Ramos (cell line): ENCODE measurements around the gene ZNF654.
"Not testable (repeated sequence)": the region's sequence is repeated elsewhere in the genome, so short reads cannot be mapped to it uniquely, and the experiment has no call there.

Experiments
- in situ Hi-C: fragments of 300-500 bp; cut with MboI; formaldehyde crosslinking; loops from one replicate; pipeline ENCODE4 v1.14.3; 2022; ENCODE audit warnings: low sequenced_read_pairs; ENCODE audit not compliant: unreplicated experiment

ZNF654 gene

DNA sequence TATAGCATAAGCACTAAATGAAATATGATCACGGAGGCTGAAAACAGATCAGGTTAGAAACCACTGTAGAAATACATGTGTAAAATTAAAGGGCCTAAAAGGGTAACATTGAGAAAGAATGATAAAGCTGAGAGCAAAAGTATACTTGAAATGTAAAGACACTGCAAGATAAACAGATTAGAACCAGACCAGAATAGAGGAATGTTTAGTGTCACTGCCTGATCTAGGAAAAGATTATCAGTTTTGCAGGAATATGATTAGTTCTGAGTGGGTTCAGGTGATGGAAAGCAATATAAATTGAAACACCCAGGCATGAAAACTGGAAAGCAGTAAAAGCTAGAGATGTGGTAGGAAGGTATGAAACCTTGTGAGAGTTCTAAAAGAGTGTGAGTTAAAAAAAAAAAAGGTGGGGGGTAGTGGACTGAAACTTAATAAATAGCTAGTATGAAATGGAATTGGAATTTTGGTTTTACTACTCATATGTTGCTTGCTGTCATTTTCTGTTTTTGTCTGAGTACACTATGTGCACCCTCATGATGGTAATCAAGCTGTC, 74.7 kb downstream of the ZNF654 start:
- in situ Hi-C loops = no loop called here

DNA sequence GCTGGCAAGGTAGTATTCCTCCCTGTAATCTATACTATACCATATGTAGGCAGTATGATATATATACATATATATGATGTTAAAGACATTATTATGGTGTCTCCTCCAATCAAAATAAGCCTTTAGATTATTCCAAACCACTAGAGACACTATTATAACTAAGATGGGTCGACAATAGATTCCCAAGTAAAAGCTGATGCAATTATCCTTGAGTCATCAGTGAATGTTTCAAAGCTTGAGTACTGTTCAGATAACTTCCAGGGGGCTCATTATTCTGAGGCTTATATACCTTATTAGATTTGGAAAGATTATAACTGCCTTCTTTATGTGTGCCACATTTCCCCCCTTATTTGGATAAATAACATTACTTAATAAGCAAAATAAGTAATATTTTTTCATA, 78.8 kb downstream of the ZNF654 start:
- in situ Hi-C loops = no loop called here

DNA sequence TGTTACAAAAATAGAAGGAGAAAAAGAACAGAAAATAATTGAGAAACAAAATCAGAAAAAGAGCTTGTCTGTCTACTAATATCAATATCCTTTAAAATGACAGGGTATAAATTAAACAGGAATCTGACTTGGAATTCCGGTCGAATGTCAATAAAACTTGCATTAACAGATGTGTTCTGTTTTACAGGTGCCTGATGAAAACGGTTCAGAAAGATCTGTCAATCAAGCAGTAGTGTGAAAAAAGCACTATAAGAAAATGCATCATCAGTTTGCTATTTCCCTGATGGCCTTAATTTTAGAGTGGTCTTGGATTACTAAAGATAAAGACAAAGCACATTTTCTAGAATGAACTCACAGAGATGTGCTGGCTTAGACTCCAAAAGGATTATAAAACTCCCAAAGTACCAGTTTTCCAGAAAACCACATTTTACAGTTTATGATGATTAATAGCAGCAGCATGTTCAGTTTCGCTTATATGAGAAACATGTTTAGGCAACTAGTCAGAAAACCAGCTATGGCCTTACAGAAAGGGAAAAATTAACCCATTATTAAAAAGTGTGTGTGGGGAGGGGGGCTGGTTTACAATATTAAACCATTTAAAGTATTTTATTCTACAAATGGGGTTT, 82.5 kb downstream of the ZNF654 start:
- in situ Hi-C loops = no loop called here

DNA sequence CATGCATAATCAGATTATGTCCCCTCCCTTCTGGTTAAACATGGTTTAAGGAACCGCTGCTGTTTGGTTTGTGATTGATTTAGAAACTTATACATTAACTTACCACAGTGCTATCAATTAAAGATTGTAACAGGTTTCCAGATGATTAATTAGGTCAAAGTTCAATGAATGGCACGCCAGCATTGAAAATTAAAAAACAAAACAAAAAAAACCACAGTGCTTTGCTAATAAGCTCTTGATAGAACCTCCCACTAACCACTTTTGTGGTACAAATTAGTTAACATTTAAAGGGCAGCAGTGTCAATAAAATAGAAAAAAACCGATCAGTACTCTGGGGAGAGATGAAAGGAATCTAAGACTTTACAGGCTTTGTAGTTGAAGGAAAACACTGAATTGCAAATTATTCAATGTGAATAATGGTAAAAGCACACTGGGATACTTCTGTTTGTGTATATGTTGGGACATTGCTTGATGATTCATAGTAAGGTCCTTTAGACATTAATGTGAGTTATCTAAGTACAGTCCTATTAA, 83.1 kb downstream of the ZNF654 start:
- in situ Hi-C loops = no loop called here

DNA sequence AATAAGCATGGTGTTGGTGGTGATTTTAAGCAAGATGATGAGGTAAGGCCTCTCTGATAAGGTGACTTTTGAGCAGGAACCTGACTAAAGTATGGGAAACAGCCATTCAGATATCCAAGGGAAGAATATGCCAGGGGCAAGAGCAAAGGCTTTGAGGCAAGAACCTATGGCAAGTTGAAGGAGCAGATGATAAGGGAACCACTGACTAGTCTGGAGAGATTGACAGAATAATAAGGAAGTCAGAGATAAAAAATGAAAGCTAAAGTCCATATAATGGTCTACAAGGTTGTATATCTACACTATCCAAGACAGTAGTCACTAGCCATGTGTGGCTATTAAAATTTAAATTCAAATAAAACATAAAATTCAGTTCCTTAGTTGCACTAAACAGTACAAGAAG, 88.2 kb downstream of the ZNF654 start:
- in situ Hi-C loops = no loop called here

DNA sequence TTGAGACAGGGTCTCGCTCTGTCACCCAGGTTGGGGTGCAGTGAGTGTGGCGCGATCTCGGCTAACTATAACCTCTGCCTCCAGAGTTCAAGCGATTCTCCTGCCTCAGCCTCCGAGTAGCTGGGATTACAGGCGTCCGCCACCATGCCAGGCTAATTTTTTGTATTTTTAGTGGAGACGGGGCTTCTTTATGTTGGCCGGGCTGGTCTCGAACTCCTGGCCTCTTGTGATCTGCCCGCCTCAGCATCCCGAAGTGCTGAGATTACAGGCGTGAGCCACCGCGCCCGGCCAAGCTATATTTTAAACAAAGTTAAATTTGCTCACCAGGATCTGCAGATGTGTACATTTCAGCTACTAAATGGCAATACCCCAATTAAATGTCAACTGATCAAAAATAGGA, 89.6 kb downstream of the ZNF654 start:
- in situ Hi-C loops = no loop called here

DNA sequence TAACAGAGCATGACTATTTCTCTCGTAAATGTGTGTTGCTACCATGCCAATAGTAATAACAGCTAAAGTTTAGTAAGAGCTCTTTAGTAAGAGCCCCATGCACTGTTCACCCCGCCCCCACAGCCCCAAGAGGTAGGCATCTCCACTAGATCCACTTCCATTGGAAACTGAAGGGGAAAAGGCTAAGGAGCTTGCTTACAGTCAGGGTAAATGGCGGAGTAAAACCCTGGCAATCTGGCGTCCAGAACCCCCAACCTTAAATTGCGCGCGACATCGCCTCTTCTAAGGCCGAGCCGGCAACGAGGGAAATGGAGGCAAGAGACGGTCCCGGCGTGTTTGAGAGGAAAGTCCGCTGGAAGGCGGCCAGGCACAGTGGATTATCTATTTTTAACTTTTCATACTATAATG, 90.0 kb downstream of the ZNF654 start:
- in situ Hi-C loops = no loop called here

DNA sequence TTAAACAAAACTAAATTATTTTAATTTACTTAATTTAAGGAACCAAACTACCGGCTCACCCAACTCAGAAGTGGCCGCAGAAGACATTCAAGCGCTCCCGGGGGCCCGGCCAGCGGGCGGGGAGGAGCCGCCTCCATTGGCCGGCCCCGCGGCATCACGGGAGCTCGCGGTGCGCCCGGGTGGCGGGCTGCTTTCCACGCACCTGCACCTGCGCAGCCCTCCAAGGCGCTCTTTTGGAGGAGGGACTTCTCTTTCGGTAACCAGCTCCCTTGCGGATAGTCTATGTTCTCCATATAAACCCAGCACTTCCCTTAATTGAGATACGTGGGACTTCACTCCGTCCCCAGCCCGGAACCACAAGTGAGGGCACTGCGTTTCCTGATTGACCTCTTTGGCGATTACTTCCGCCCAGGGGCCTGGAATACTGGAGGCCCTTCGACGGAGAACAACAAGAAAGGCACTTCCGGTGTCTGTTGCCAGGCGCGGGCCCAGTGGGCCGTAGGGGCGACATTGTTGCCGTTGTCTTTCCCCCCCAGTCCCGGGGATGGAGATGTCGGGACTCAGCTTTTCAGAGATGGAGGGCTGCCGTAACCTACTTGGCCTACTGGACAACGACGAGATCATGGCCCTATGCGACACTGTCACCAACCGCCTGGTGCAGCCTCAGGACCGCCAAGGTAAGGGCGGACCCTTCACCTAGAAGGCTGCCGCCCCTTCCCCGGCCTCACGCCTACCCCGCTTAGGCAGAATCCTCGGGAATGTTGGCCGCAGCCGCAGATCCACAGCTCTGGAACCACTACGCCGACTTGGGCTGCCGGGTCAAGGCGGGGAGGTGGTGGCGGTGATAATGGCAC, 90.7 kb downstream of the ZNF654 start, which contains the start of gene C3orf38:
TSS of gene C3orf38 (plus strand) at position 451 of the 854 bp plus-strand sequence. CDS start at position 545, 94 bp downstream.
- in situ Hi-C loops = no loop called here

DNA sequence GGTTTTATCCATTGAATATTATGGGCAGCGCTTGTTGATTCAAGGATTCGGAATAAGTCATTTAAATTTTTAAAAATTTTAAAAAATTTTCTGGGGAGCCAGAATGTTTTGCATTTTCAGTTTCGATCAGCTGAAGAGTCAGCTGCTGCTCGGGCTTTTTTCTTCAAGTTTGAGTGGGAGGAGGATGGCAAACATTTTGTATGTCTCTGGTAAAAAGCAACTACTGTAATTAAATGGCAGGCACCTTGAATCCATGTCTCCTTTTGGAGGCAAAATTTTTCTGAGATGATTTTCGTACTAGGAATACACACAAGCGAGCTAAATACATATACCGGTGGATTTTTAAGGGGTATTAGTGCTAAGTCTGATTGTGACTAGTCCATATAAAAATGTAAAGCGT, 91.3 kb downstream of the ZNF654 start:
- in situ Hi-C loops = no loop called here

DNA sequence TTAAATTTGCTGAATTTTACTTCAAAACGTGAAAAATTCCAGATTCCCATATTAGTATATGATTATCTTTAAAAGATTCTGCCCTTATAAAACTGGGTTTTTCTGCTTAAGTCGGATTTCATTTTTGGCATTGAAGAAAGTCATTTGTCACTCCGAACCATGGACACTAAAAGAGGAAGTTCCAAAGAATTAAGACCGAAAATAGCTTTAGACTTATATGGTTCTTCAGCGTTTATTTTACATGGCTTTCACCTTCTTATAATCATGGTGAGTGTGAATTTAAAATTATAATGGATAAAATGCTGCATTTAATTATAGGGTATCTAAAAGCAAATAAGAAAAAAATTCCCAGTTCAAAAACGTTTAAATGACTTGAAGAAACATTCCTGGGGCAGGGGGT, 91.8 kb downstream of the ZNF654 start:
- in situ Hi-C loops = no loop called here

DNA sequence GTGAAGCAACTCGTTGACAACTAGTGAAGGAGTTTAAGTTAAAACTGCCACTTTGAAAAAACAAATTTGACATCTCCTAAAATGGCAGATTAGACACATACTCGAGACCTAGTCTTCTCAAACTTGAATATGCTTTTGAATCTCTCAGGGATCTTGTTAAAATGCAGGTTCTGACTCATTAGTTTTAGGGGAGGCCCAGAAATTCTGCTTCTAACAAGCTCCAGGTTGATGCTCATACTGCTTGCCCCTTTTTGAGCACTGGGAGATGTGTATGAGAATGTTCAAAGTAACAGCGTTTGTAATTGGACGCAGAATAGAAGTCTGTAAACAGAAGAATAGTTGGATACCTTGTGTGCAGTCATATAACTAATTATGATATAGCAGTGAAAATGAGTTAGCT, 92.3 kb downstream of the ZNF654 start:
- in situ Hi-C loops = no loop called here

DNA sequence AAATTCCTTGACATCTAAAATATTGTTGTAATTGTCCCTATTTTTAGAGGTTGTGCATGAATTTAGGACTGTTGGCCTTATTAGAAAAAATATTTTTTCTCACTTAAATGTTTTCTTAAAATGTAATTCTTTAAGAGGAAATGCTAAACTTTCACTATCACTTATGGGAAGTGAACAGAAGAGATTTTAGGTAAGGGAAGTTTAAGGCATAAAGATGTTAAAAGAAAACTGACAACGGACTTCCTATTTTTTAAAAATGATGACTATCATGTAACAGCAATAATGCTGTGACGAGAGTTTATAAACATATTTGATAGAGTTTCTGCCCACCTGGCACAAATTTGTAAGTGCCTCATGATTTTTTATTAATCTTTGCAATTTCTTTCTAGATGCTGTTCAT, 93.8 kb downstream of the ZNF654 start:
- in situ Hi-C loops = no loop called here

DNA sequence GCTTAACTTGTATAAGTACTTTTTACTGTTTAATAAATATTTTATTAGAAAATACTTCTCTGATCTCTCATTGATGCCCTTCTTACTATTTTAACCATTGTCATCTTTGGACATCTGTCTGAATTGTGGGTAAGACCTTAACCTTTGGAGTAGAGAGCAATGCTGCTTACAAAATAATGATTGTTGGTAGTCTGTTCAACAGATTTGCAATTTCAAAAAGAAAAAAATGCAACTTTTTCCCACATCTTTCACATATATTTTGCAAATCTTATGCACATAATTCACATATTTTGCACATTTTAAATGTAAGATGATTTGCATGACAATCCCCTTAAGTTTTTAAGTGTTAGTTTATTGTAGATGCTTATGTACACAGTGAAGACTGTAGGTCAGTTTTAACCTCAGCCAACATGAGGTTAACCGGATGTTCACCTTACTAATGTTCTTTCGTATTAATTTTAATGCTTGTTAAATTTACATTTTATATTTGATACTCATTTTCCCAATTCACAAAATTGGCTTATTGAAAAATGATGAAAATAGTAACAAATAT, 107.4 kb downstream of the ZNF654 start:
- in situ Hi-C loops = no loop called here

DNA sequence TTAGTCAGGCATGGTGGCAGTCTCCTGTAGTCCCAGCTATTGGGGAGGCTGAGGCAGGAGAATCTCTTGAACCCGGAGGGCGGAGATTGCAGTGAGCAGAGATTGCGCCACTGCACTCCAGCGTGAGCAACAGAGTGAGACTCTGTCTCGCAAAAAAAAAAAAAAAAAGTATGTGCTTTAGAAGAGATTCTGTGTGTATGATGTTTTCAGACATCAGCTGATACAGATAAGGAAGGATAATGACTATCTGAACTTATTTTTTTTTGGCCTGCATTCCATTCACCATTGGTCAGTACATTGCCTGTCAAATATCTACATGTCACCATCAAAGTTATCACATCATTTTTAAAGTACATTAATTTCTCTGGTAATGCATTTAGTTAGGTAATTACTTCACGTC, 108.1 kb downstream of the ZNF654 start:
- in situ Hi-C loops = no loop called here

DNA sequence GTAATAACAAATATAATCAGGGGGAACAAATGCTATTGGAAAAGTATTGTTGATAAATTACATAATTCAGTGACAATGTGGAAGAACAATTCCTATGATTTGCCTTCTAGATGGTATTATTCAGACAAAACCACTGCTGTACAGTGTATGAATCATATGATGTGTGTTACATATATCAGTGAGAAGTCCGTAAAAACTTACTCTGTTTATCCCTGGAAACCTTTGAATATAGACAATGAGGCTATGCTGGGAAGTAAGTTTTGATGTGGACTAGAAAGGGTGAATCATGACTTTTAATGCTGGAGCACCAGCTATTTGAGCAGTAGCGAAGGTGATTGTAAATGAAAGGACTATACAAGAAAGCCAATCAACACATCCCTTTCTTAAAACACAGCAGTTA, 108.6 kb downstream of the ZNF654 start:
- in situ Hi-C loops = no loop called here

DNA sequence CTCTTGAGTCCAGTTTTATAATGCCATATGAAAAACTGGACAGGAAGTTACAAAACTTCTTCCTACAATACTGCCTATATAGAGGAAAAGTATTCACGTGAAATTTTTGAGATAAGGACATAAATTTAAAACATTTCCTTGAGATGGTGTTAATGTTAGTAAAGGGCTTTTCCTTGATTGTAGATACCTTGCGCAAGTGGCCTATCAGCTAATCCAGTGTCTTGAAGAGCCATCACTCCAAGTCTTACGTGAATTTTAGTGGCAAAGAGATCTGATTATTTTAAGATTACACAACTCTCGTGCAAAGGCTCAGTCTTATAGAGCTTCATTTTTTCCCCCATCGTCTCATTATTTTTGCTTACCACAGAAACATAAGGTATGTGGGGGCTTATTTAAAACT, 109.1 kb downstream of the ZNF654 start:
- in situ Hi-C loops = no loop called here

DNA sequence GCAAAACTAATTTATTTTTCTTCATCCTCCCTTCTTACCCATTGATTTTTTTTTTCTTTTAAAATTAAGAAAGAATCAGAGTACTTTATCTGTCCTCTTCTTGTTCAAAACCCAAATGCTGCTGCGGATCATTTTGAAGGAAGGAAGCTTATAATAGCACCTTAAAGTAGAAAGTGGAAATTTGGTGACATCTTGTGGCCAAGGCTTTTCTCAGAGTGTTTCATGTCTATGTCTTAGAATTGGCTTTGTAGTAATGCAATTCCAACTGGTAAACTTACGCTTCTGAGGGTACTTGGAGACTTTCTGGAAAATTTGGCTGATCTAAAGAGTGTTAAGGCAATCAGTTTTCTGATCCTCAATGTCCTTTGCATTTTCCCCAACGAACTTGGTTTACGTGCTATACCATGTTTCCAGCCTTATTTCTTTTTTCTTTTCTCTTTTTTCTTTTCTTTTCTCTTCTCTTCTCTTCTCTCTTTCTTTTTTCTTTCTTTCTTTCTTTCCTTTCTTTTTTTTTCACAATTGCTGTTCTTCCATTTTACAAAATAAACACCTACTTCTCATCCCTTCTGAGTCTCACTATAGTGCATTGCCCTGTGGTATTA, 121.4 kb downstream of the ZNF654 start:
- in situ Hi-C loops = no loop called here

DNA sequence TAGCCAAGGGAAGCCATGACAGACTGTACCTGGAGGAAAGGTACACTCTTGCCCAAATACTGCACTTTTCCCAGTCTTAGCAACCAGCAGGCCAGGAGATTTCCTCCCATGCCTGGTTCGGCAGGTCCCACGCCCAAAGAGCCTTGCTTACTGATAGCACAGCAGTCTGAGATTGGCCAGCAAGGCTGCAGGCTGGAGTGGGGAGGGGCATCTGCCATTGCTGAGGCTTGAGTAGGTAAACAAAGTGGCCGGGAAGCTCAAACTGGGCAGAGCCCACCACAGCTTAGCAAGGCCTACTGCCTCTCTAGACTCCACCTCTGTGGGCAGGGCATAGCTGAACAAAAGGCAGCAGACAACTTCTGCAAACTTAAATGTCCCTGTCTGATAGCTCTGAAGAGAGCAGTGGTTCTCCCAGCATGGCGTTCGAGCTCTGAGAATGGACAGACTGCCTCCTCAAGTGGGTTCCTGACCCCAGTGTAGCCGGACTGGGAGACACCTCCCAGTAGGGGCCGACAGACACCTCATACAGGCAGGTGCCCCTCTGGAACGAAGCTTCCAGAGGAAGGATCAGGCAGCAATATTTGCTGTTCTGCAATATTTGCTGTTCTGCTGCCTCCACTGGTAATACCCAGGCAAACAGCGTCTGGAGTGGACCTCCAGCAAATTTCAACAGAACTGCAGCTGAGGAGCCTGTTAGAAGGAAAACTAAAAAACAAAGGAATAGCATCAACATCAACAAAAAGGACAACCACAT, 123.3 kb downstream of the ZNF654 start:
- in situ Hi-C loops = not testable (repeated sequence)

DNA sequence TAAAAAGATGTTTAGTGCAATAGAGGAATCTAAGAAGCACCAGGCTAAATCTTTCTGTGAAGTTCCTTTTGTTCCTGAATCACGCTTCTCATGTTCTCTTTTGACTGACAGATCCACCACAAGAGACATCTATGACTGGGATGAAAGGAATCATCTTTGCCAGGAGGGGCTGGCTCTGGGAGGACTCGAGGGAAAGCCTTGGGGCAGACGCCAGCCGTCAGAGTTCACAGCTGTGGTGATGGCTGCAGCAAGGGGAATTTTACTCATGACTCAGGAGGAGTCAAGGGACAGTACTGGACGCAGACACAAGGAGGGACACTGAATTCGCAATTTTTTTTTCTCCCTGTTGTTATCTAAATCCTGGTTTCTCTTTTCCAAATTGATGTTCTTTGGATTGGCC, 129.4 kb downstream of the ZNF654 start:
- in situ Hi-C loops = no loop called here

DNA sequence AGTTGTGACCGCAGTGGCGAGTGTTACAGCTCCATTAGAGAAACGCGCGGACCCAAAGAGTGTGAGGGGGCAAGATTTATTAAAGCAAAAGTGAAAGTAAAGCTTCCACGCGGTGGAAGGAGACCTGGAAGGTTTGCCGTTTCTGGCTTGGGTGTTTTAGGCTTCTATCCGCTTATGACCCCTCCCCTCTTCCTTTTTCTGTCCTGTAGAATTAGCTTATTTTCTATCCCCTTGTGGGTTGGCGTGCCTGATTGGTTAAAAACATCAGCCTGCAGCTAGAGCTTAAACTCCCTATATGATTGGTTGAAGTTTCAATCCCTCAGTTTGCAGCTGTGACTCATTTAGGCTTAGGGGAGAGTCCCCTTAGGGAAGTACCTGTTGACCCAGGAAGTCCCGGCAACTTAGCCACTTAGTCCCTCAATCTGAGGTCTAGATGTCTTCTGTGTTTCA, 130.3 kb downstream of the ZNF654 start:
- in situ Hi-C loops = no loop called here
